ENCODE results near the gene AXIN1. TPM values are rescaled to one million over a fixed set of nuclear protein-coding genes. Genes with fewer than 3 reads are reported as not detected.
"Not testable (repeated sequence)": the region's sequence is repeated elsewhere in the genome, so short reads cannot be mapped to it uniquely, and the experiment has no call there.

The AXIN1 gene
- total and polyA plus RNA-seq, 4 donors = 8.5 to 24.0 (median 21.7) TPM

DNA sequence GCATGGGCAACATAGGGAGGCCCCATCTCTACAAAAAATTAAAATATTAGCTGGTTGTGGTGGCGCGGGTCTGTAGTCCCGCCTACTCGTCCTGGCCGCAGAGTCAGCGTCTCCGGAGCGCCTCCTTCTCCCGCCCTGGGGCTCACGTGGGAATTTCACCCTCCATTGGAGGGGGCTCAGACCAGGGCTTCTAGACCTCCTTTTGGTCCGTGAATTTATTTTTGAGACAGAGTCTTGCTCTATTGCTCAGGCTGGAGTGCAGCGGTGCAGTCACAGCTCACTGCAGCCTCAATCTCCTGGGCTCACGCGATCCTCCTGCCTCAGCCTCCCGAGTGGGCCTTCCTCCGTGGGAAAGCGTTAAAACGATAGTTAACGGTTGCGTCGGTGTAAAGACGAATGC, 44.1 kb upstream of the AXIN1 start:
- Histone ChIP-seq H3K27me3 (ENCODE audit: control insufficient read depth, insufficient read depth, low read length) (no peaks in the 10 kb centered on the region), H3K36me3 (ENCODE audit: control insufficient read depth, insufficient read depth, low read length) (peaks cover 36% of the 10 kb centered on the region), H3K9me3 (ENCODE audit: control insufficient read depth, insufficient read depth, low read length) (no peaks in the 10 kb centered on the region), H3K4me3 (ENCODE audit: low read depth, low read length) (peak overlapping the region; percentile 63), H3K4me1 (ENCODE audit: control insufficient read depth, insufficient read depth, low read length) (peaks cover 40% of the 10 kb centered on the region), H3K27ac (ENCODE audit: low read depth, low read length) (peak overlapping the region; percentile 84)
- peak in 2 of 6 donors; percentile 79 to 88 for DNase-seq (ENCODE audit: low read depth in 4 of 6, low spot score in 6 of 6)
- 1% methylated on average over 15 of the region's 22 CpGs for WGBS (ENCODE audit: insufficient coverage)

GRCh38 chr16:396199-396598, 43.7 kb upstream of the AXIN1 start:
- peak in 2 of 6 donors; percentile 27 to 61 for DNase-seq (ENCODE audit: low read depth in 4 of 6, low spot score in 6 of 6)
- 20% methylated on average over 1 of the region's 3 CpGs for WGBS (ENCODE audit: insufficient coverage)
- Histone ChIP-seq H3K36me3 (ENCODE audit: control insufficient read depth, insufficient read depth, low read length) (peaks cover 36% of the 10 kb centered on the region), H3K27ac (ENCODE audit: low read depth, low read length) (peak overlapping the region; percentile 84), H3K9me3 (ENCODE audit: control insufficient read depth, insufficient read depth, low read length) (no peaks in the 10 kb centered on the region), H3K27me3 (ENCODE audit: control insufficient read depth, insufficient read depth, low read length) (no peaks in the 10 kb centered on the region), H3K4me3 (ENCODE audit: low read depth, low read length) (peak overlapping the region; percentile 63), H3K4me1 (ENCODE audit: control insufficient read depth, insufficient read depth, low read length) (peaks cover 37% of the 10 kb centered on the region)

DNA sequence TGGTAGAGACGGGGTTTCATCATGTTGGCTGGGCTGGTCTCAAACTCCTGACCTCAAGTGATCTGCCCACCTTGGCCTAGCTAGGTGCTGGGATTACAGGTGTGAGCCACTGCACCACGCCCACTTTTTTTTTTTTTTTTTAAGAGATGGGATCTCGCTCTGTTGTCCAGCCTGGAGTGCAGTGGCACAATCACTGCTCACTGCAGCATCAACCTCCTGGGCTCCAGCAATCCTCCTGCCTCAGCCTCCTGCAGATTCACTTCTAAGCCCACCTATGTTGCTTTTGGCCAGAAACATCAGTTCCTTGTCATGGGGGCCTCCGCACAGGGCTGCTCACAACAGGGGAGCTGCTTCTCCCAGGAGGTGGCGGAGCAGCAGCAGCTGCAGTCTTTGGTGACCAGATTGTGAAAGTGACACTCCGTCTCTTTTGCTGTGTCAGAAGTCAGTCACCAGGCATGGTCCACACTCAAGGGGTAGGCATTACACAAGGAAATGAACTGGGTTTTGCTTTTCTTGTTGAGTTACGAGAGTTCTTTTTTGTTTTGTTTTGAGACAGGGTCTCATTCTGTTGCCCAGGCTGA, 40.0 kb upstream of the AXIN1 start:
- Histone ChIP-seq H3K27ac (ENCODE audit: low read depth, low read length) (no peak overlapping the region), H3K27me3 (ENCODE audit: control insufficient read depth, insufficient read depth, low read length) (no peaks in the 10 kb centered on the region), H3K36me3 (ENCODE audit: control insufficient read depth, insufficient read depth, low read length) (peaks cover 4% of the 10 kb centered on the region), H3K4me1 (ENCODE audit: control insufficient read depth, insufficient read depth, low read length) (peaks cover 28% of the 10 kb centered on the region), H3K4me3 (ENCODE audit: low read depth, low read length) (no peak overlapping the region), H3K9me3 (ENCODE audit: control insufficient read depth, insufficient read depth, low read length) (no peaks in the 10 kb centered on the region)
- DNase-seq (ENCODE audit: low read depth in 4 of 6, low spot score in 6 of 6) = no peak
- 88% methylated on average over 5 of the region's 7 CpGs for WGBS (ENCODE audit: insufficient coverage)

DNA sequence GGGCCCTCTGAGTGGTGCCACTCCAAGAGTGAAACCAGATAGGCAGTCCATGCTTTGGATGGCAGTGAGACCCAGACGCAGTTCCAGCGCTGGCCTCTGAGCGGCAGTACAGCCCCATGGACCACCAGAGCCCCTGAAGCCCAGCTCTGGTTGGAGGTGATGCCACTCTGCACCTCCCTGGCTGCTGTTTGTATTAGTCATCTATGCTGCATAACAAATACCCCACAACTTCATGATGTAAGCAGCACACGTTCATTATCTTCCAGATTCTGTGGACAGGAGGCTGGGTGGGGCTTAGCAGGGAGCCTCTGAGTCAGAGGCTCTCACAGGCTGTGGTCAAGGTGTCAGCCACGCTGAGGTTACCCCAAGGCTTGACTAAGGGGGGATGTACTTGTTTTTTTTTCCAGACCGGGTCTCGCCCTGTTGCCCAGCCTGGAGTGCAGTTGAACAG, 39.4 kb upstream of the AXIN1 start:
- WGBS (ENCODE audit: insufficient coverage) = 35% methylated on average over 3 of the region's 7 CpGs
- DNase-seq (ENCODE audit: low read depth in 4 of 6, low spot score in 6 of 6) = peak in 2 of 6 donors; percentile 52 to 66
- Histone ChIP-seq H3K9me3 (ENCODE audit: control insufficient read depth, insufficient read depth, low read length) (no peaks in the 10 kb centered on the region), H3K36me3 (ENCODE audit: control insufficient read depth, insufficient read depth, low read length) (peaks cover 4% of the 10 kb centered on the region), H3K27ac (ENCODE audit: low read depth, low read length) (no peak overlapping the region), H3K27me3 (ENCODE audit: control insufficient read depth, insufficient read depth, low read length) (no peaks in the 10 kb centered on the region), H3K4me1 (ENCODE audit: control insufficient read depth, insufficient read depth, low read length) (peaks cover 34% of the 10 kb centered on the region), H3K4me3 (ENCODE audit: low read depth, low read length) (no peak overlapping the region)

- Histone ChIP-seq H3K9me3 (ENCODE audit: control insufficient read depth, insufficient read depth, low read length) (no peaks in the 10 kb centered on the region), H3K27me3 (ENCODE audit: control insufficient read depth, insufficient read depth, low read length) (no peaks in the 10 kb centered on the region), H3K4me3 (ENCODE audit: low read depth, low read length) (no peak overlapping the region), H3K27ac (ENCODE audit: low read depth, low read length) (no peak overlapping the region), H3K4me1 (ENCODE audit: control insufficient read depth, insufficient read depth, low read length) (peaks cover 33% of the 10 kb centered on the region), H3K36me3 (ENCODE audit: control insufficient read depth, insufficient read depth, low read length) (peaks cover 5% of the 10 kb centered on the region)
- no peak for DNase-seq (ENCODE audit: low read depth in 4 of 6, low spot score in 6 of 6)
- WGBS (ENCODE audit: insufficient coverage) = 87% methylated on average over 10 of the region's 10 CpGs
These were observed 36.8 kb upstream of the AXIN1 start for GRCh38 chr16:389352-389751.

GRCh38 chr16:387761-388666, 35.5 kb upstream of the AXIN1 start:
- H3K9me3 ChIP-seq (ENCODE audit: control insufficient read depth, insufficient read depth, low read length); H3K4me3 ChIP-seq (ENCODE audit: low read depth, low read length); H3K27me3 ChIP-seq (ENCODE audit: control insufficient read depth, insufficient read depth, low read length): not testable (repeated sequence)
- DNase-seq (ENCODE audit: low read depth in 4 of 6, low spot score in 6 of 6) = peak in 2 of 6 donors; percentile 44 to 74
- Histone ChIP-seq H3K27ac (ENCODE audit: low read depth, low read length) (peak overlapping the region; percentile 40), H3K4me1 (ENCODE audit: control insufficient read depth, insufficient read depth, low read length) (peaks cover 46% of the 10 kb centered on the region), H3K36me3 (ENCODE audit: control insufficient read depth, insufficient read depth, low read length) (peaks cover 13% of the 10 kb centered on the region)
- WGBS (ENCODE audit: insufficient coverage) = 23% methylated on average over 9 of the region's 20 CpGs

DNA sequence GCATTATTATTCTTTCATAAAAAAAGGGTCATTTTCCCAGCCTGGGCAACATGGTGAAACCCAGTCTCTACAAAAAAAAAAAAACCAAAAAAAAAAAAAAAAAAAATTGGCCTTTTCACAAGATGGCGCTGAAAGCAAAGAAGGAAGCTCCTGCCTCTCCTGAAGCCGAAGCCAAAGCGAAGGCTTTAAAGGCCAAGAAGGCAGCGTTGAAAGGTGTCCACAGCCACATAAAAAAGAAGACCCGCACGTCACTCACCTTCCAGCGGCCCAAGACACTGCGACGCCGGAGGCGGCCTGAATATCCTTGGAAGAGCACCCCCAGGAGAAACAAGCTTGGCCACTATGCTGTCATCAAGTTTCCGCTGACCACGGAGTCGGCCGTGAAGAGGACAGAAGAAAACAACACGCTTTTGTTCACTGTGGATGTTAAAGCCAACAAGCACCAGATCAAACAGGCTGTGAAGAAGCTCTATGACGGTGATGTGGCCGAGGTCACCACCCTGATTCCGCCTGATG, 34.2 kb upstream of the AXIN1 start:
- Histone ChIP-seq H3K9me3 (ENCODE audit: control insufficient read depth, insufficient read depth, low read length) (no peaks in the 10 kb centered on the region), H3K36me3 (ENCODE audit: control insufficient read depth, insufficient read depth, low read length) (peaks cover 9% of the 10 kb centered on the region), H3K27ac (ENCODE audit: low read depth, low read length) (no peak overlapping the region), H3K4me1 (ENCODE audit: control insufficient read depth, insufficient read depth, low read length) (peaks cover 54% of the 10 kb centered on the region), H3K4me3 (ENCODE audit: low read depth, low read length) (no peak overlapping the region), H3K27me3 (ENCODE audit: control insufficient read depth, insufficient read depth, low read length) (no peaks in the 10 kb centered on the region)
- DNase-seq (ENCODE audit: low read depth in 4 of 6, low spot score in 6 of 6) = peak in 2 of 6 donors; percentile 49 to 59
- 47% methylated on average over 16 of the region's 19 CpGs for WGBS (ENCODE audit: insufficient coverage)

GRCh38 chr16:383326-384051, 31.0 kb upstream of the AXIN1 start:
- DNase-seq (ENCODE audit: low read depth in 4 of 6, low spot score in 6 of 6) = peak in 2 of 6 donors; percentile 47 to 68
- peak overlapping the region; percentile 48 for H3K4me3 ChIP-seq (ENCODE audit: low read depth, low read length)
- WGBS (ENCODE audit: insufficient coverage) = 23% methylated on average over 33 of the region's 33 CpGs
- H3K27me3 ChIP-seq (ENCODE audit: control insufficient read depth, insufficient read depth, low read length) = no peaks in the 10 kb centered on the region
- H3K4me1 ChIP-seq (ENCODE audit: control insufficient read depth, insufficient read depth, low read length) = peaks cover 73% of the 10 kb centered on the region
- peaks cover 26% of the 10 kb centered on the region for H3K36me3 ChIP-seq (ENCODE audit: control insufficient read depth, insufficient read depth, low read length)
- no peaks in the 10 kb centered on the region for H3K9me3 ChIP-seq (ENCODE audit: control insufficient read depth, insufficient read depth, low read length)
- peak overlapping the region; percentile 69 for H3K27ac ChIP-seq (ENCODE audit: low read depth, low read length)
